Measurements from ENCODE around the gene TBC1D3L.
"Not testable (repeated sequence)": the region's sequence is repeated elsewhere in the genome, so short reads cannot be mapped to it uniquely, and the experiment has no call there.

The TBC1D3L gene

GRCh38 chr17:37988960-37989359 is at the start of gene TBC1D3L:
Gene TBC1D3L, minus strand, starts transcription at chr17:37989060. Its CDS starts 1,540 bp downstream, at chr17:37987520.
- DNase-seq, result not testable (repeated sequence)

GRCh38 chr17:38003676-38004075 is 14.8 kb upstream of the TBC1D3L start, which contains the start of gene TBC1D3D:
Gene TBC1D3D, plus strand, starts transcription at chr17:38003976. Its CDS starts 1,585 bp downstream, at chr17:38005561.
- not testable (repeated sequence) for DNase-seq

Measured in CD4-positive, alpha-beta T cell treated with Interleukin-4 for 1 hour (primary cell).